Measurements from ENCODE around the gene SCRT2. TPM values are rescaled to one million over a fixed set of nuclear protein-coding genes. Genes with fewer than 3 reads are reported as not detected.

The SCRT2 gene
- total and polyA plus RNA-seq, 9 of the 15 experiments (the other 6 are each of a cell fraction or from before 2014, with no cell fraction given): 0.04 to 0.75 (median 0.13) TPM; not detected in 2

DNA sequence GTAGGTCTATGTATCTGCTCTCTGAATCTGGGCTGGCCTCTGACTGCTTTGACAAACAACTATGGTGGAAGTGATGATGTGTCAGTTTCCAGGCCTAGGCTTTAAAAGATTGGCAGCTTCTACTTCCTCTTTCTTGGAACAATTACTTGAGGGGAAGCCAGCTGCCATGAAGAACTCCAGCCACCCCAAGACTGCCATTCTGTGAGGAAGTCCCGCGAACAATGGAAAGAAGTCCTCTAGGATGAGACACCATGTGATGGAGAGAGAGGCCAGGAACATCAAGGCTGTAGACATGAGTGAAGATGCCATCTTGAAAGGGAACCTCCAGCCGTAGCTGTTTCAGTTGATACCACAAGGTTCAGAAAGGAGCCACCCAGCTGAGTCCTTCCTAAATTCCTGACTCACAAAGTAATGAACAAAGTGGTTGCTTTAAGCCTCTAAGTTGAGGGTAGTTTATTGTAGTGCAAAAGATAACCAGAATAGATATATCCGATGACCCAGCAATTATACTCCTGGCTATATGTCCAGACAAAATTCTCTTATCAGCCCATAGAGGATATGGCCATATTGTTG lies 50.2 kb downstream of the SCRT2 start (continued):
- TF ChIP-seq, protein P1, sequence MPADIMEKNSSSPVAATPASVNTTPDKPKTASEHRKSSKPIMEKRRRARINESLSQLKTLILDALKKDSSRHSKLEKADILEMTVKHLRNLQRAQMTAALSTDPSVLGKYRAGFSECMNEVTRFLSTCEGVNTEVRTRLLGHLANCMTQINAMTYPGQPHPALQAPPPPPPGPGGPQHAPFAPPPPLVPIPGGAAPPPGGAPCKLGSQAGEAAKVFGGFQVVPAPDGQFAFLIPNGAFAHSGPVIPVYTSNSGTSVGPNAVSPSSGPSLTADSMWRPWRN (IDR thresholded peaks at IDR 0.05; ENCODE audit: low read depth): 0 out of 2 replicates have a peak, but pooled peaks have one; percentile 23
- TF ChIP-seq YY1 (IDR thresholded peaks at IDR 0.05; ENCODE audit: borderline replicate concordance in 1 of 3, control insufficient read depth in 1 of 3, extremely low read depth in 1 of 3, insufficient read depth in 3 of 3, insufficient read length in 1 of 3, insufficient replicate concordance in 2 of 3, low read depth in 1 of 3, low read length in 2 of 3) (peak in 1 of 3 experiments; percentile 71), ERF (CRISPR knock-in tag; IDR thresholded peaks at IDR 0.05) (no peak), LCOR (CRISPR knock-in tag; IDR thresholded peaks at IDR 0.05) (peak; percentile 70; the same call in 1 of the 2 replicates), SMARCA5 (IDR thresholded peaks at IDR 0.05) (no peak), MYC (IDR thresholded peaks at IDR 0.05; ENCODE audit: low read depth, low read length) (0 out of 2 replicates have a peak, but pooled peaks have one; percentile 8), MYC (CRISPR knock-in tag; IDR thresholded peaks at IDR 0.05; ENCODE audit: borderline replicate concordance, low read depth) (no peak), ZNF263 (CRISPR knock-in tag; IDR thresholded peaks at IDR 0.05; ENCODE audit: borderline replicate concordance) (no peak), EP300 (IDR thresholded peaks at IDR 0.05; ENCODE audit: low read length) (0 out of 2 replicates have a peak, but pooled peaks have one; percentile 4), NR2C2 (CRISPR knock-in tag; IDR thresholded peaks at IDR 0.05) (no peak), NR2C2 (tag; IDR thresholded peaks at IDR 0.05) (0 out of 2 replicates have a peak, but pooled peaks have one; percentile 16), CBFA2T3 (IDR thresholded peaks at IDR 0.05) (0 out of 2 replicates have a peak, but pooled peaks have one; percentile 22), HDAC3 (IDR thresholded peaks at IDR 0.05; ENCODE audit: borderline replicate concordance, partially characterized antibody) (peak; percentile 20), NFE2 (IDR thresholded peaks at IDR 0.05; ENCODE audit: low read depth) (peak; percentile 72), FOSL1 (tag; conservative IDR thresholded peaks at IDR 0.05) (peak; percentile 32; the same call in 1 of the 2 replicates), ETV6 (IDR thresholded peaks at IDR 0.05; ENCODE audit: borderline replicate concordance in 1 of 2, low read depth in 2 of 2, low read length in 1 of 2) (0 out of 4 replicates have a peak, but pooled peaks of 1 of the 2 experiments have one; percentile 24), ETV6 (CRISPR knock-in tag; IDR thresholded peaks at IDR 0.05; ENCODE audit: borderline replicate concordance) (no peak), ARID1B (IDR thresholded peaks at IDR 0.05) (0 out of 2 replicates have a peak, but pooled peaks have one; percentile 48), ELF1 (tag; IDR thresholded peaks at IDR 0.05) (peak; percentile 58), EP400 (IDR thresholded peaks at IDR 0.05) (peak; percentile 23; the same call in 1 of the 2 replicates), SPI1 (IDR thresholded peaks at IDR 0.05; ENCODE audit: borderline replicate concordance, low read depth, low read length) (peak; percentile 84), SOX6 (IDR thresholded peaks at IDR 0.05) (peak; percentile 91), ZFX (CRISPR knock-in tag; IDR thresholded peaks at IDR 0.05) (peak; percentile 45; the same call in 1 of the 2 replicates), ZNF589 (CRISPR knock-in tag; IDR thresholded peaks at IDR 0.05; ENCODE audit: low read depth) (no peak)
- TF ChIP-seq, protein P2, sequence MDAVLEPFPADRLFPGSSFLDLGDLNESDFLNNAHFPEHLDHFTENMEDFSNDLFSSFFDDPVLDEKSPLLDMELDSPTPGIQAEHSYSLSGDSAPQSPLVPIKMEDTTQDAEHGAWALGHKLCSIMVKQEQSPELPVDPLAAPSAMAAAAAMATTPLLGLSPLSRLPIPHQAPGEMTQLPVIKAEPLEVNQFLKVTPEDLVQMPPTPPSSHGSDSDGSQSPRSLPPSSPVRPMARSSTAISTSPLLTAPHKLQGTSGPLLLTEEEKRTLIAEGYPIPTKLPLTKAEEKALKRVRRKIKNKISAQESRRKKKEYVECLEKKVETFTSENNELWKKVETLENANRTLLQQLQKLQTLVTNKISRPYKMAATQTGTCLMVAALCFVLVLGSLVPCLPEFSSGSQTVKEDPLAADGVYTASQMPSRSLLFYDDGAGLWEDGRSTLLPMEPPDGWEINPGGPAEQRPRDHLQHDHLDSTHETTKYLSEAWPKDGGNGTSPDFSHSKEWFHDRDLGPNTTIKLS (IDR thresholded peaks at IDR 0.05; ENCODE audit: borderline replicate concordance, low read depth): peak; percentile 69; the same call in 1 of the 2 replicates
- TF ChIP-seq, protein P3, sequence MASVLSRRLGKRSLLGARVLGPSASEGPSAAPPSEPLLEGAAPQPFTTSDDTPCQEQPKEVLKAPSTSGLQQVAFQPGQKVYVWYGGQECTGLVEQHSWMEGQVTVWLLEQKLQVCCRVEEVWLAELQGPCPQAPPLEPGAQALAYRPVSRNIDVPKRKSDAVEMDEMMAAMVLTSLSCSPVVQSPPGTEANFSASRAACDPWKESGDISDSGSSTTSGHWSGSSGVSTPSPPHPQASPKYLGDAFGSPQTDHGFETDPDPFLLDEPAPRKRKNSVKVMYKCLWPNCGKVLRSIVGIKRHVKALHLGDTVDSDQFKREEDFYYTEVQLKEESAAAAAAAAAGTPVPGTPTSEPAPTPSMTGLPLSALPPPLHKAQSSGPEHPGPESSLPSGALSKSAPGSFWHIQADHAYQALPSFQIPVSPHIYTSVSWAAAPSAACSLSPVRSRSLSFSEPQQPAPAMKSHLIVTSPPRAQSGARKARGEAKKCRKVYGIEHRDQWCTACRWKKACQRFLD (CRISPR knock-in tag; IDR thresholded peaks at IDR 0.05): peak; percentile 37; the same call in 1 of the 2 replicates

Measured in K562 (cell line).